ENCODE data around the gene IGFL1.

DNA sequence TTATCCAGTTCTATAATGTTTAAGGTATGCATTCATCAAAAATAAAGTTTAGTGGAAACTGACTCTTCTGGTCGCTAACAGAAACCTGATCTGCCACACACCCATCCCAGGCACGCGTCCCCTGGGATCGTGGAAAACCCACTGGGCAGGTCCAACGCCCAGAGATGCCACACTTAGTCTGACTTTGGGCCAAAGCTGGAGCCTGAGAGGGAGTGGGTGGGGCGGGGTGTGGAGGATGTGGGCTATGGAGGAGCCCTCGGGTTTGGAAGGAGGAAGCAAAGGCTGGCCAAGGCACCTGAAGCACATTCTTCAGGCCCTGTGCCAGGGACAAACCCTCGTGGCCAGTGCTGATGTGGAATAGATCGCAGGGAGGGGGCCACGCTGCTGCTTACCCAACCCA is 2.5 kb downstream of the IGFL1 start:
- TF ChIP-seq, protein P1, sequence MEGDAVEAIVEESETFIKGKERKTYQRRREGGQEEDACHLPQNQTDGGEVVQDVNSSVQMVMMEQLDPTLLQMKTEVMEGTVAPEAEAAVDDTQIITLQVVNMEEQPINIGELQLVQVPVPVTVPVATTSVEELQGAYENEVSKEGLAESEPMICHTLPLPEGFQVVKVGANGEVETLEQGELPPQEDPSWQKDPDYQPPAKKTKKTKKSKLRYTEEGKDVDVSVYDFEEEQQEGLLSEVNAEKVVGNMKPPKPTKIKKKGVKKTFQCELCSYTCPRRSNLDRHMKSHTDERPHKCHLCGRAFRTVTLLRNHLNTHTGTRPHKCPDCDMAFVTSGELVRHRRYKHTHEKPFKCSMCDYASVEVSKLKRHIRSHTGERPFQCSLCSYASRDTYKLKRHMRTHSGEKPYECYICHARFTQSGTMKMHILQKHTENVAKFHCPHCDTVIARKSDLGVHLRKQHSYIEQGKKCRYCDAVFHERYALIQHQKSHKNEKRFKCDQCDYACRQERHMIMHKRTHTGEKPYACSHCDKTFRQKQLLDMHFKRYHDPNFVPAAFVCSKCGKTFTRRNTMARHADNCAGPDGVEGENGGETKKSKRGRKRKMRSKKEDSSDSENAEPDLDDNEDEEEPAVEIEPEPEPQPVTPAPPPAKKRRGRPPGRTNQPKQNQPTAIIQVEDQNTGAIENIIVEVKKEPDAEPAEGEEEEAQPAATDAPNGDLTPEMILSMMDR (IDR thresholded peaks at IDR 0.05; ENCODE audit: insufficient read depth, low read depth, low read length) = no peak
- no peak for TF ChIP-seq EZH2 (IDR thresholded peaks at IDR 0.05; ENCODE audit: insufficient read depth, low read length)

All from astrocyte (in vitro differentiated cells and primary cell).